GM21423 (cell line): ENCODE results near the gene TKT.

Experiments used
- ATAC-seq: cut with Tn5 transposase; IDR thresholded peaks from one replicate; pipeline ENCODE4 v1.9.1; 2021; ENCODE audit warnings: mild to moderate bottlenecking, moderate library complexity; ENCODE audit not compliant: unreplicated experiment

Gene TKT

DNA sequence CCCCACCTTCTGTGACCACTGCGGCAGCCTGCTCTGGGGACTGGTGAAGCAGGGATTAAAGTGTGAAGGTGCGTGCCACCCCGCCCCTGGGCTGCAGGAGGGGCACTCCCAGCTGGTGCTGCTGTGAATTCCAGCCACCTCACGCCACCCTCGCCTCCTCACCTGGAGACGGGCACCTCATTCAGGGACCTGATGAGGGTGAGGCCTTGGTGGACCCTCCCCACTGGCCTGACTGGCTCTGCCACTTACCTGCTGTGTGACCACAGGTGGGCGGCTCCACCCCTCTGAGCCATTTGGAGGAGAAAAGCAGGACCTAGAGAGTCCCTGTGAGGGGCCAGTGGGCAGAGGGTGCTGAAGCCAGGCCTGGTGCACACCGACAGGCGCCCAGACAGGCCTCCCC is 72.3 kb downstream of the TKT start:
- no peak for ATAC-seq

DNA sequence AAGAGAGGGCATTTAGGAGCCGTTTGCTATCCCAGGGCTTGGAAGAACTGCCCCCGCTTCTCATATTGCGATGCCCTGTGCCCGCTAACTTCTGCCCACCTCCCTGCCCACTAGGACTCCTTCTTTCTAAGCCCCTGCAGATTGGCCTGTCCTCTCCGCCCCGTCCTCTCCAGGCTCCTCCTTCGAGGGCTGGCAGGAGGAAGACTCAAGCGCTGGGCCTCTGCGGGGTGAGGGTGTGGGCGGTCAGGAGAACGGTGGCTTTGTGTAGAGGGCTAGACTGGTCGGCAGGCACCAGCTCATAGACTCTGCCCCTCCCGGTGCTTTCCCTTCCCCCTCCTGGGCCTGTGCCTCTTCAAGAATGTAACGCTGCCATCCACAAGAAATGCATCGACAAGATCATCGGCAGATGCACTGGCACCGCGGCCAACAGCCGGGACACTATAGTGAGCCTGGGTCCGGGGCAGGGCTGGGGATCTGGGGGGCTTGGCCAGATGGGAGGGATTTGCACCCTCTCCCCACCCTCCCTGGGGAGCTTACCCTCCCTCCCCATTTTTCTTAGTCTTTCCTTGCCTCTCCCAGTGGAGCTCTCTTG is 73.0 kb downstream of the TKT start:
- no peak for ATAC-seq

GRCh38 chr3:53181528-53181927 is 74.3 kb downstream of the TKT start:
- no peak for ATAC-seq

DNA sequence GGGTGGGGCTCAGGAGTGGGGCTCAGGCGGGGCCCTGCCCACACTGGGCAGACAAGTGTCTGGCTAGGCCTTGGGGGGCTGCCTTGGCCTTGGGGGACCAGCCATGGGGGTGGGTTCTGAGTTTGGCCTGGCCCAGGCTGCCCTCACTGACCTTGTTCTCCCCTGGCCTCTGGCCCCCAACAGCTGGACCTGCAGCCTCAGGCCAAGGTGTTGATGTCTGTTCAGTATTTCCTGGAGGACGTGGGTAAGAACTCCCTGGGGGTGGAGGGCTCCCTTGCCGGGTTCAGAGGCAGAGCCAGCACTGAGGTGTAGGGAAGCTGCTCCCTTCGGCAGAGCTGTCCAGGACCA is 74.8 kb downstream of the TKT start:
- ATAC-seq, result peak; percentile 8

- ATAC-seq, result peak; percentile 93
Observed at GRCh38 chr3:53180305-53181023, 75.4 kb downstream of the TKT start.

DNA sequence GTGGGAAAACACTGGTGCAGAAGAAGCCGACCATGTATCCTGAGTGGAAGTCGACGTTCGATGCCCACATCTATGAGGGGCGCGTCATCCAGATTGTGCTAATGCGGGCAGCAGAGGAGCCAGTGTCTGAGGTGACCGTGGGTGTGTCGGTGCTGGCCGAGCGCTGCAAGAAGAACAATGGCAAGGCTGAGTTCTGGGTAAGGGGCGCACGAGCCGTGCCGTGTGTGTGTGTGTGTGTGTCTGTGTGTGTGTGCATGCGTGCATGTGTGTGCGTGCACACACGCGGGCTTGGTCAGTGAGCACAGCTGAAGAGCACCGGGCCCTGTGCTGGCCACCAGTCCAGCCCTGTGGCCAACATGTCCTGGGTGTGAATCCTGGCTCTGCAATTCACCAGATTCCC is 76.2 kb downstream of the TKT start:
- ATAC-seq, result no peak

GRCh38 chr3:53178246-53178645 is 77.6 kb downstream of the TKT start:
- no peak for ATAC-seq

DNA sequence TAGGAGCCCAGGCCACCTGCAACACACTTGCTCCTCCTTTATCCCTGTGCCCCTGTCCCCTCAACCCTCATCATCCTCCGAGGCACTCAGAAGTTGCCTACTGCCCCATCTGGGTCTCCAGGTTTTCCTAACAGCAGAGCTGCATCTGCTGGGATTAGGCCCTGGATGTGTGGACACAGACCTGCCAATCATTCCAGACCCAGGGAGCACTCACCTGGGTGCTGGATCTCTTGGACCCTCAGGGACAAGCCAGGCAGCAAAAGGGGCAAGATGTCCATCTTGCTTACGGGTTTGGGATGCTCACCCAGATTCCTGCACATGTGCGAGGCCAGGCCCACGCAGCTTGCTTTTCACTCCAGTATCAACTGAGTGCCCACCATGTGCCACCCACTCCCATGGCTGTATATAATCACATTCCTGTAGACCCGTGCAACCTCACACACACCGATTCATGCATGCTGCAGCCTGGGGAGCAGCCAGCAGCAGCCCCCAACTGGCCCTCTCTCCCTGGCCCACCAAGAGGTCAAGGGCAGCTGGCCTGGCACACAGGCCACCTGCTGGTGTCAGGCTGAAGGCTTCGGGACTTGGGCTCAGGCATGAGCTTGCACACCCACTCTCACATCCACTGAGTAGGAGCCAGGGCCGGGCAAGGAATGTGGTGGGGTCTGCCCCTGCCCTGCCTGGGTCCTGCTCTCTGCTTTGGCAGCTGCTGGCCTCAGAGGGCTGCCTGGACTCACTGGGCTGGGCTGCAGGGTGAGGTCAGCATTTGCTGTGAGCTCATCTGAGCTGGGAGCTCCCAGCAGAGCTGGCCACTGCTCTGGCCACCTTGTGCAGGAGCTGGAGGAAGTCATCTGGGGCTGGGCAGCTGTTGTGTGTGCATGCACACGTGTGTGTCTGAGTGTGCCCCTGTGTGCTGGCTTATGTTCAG is 79.9 kb downstream of the TKT start:
- ATAC-seq, result no peak
